ENCODE data around the gene CSNK2A3. TPM values are rescaled to one million over a fixed set of nuclear protein-coding genes. Genes with fewer than 3 reads are reported as not detected.

Gene CSNK2A3
- total and polyA plus RNA-seq, 9 of the 15 experiments (the other 6 are each of a cell fraction or from before 2014, with no cell fraction given) = 0.33 to 6.1 (median 1.8) TPM

DNA sequence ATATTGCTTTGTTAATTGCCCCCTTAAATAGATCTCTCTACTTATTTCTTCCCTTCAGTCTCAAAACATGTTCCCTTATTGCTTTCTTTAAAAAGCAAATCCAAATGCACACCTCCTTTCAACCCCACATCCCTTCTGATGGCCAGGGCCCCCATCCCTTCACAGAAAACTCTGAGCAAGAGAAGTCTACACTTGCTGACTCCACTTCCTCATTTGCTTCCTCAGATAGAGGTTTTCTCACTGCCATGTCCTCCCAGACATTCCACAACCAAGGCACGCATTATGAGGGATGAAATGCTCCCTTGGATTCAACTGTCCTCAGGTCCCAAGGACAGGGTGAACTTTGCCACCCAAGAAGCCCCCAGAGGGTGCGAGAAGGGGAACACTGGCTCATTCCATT, 43.1 kb downstream of the CSNK2A3 start:
- no peaks in the 10 kb centered on the region for H3K4me1 ChIP-seq (replicated peaks in 1 of 2; ENCODE audit: control insufficient read depth in 2 of 2, insufficient read depth in 2 of 2, low read length in 2 of 2)
- no peak overlapping the region for H3K4me3 ChIP-seq
- no peak for DNase-seq (ENCODE audit: extremely low read depth in 1 of 4, low spot score in 3 of 4)
- H2AFZ ChIP-seq (ENCODE audit: low read depth, low read length) = no peak overlapping the region
- POLR2A ChIA-PET = no interaction called here
- H3K9ac ChIP-seq (ENCODE audit: insufficient read depth in 1 of 2, low read depth in 2 of 2, low read length in 2 of 2) = no peak overlapping the region
- no peak overlapping the region for H3K4me2 ChIP-seq (ENCODE audit: insufficient read depth, low read length)
- no peaks in the 10 kb centered on the region for H3K9me3 ChIP-seq (replicated peaks; ENCODE audit: control insufficient read depth, insufficient read depth, low read depth, low read length)
- FAIRE-seq = no peak
- H3K9me1 ChIP-seq (ENCODE audit: control insufficient read depth, insufficient read depth, low read length) = no peaks in the 10 kb centered on the region
- H3K79me2 ChIP-seq (ENCODE audit: control insufficient read depth, insufficient read depth, low read length) = no peaks in the 10 kb centered on the region
- in situ Hi-C loops (cut with MboI) (no loop called here), intact Hi-C loops (cut with micrococcal nuclease) (no loop called here)
- ATAC-seq = no peak
- CTCF ChIA-PET (ENCODE audit: low intra/inter-chr PET ratio) = no interaction called here
- TF ChIP-seq RAD21 (CRISPR knock-in tag; conservative IDR thresholded peaks at IDR 0.05 in 1 of 2, IDR thresholded peaks at IDR 0.05 in 1 of 2) (no peak), SPI1 (IDR thresholded peaks at IDR 0.05; ENCODE audit: borderline replicate concordance, low read depth, low read length) (peak; percentile 80), RBM22 (IDR thresholded peaks at IDR 0.05; ENCODE audit: low read depth, low read length, poor library complexity, severe bottlenecking) (no peak)
- TF ChIP-seq, protein P1, sequence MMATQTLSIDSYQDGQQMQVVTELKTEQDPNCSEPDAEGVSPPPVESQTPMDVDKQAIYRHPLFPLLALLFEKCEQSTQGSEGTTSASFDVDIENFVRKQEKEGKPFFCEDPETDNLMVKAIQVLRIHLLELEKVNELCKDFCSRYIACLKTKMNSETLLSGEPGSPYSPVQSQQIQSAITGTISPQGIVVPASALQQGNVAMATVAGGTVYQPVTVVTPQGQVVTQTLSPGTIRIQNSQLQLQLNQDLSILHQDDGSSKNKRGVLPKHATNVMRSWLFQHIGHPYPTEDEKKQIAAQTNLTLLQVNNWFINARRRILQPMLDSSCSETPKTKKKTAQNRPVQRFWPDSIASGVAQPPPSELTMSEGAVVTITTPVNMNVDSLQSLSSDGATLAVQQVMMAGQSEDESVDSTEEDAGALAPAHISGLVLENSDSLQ (IDR thresholded peaks at IDR 0.05) = no peak
- no peak overlapping the region for H3K27ac ChIP-seq (ENCODE audit: extremely low read depth, low read depth, low read length)
- no peaks in the 10 kb centered on the region for H4K20me1 ChIP-seq (replicated peaks; ENCODE audit: control insufficient read depth, insufficient read depth, low read length)
- no peaks in the 10 kb centered on the region for H3K27me3 ChIP-seq (ENCODE audit: control insufficient read depth in 2 of 2, insufficient read depth in 2 of 2, low read length in 2 of 2)
- 0% methylated on average over 2 of the region's 2 CpGs for WGBS (ENCODE audit: insufficient coverage, low coverage, missing lambda C conversion rate)
- BruUV-seq (replicated peaks) = no TSS peak
- H3K36me3 ChIP-seq (ENCODE audit: control insufficient read depth, insufficient read depth, low read length) = no peaks in the 10 kb centered on the region

DNA sequence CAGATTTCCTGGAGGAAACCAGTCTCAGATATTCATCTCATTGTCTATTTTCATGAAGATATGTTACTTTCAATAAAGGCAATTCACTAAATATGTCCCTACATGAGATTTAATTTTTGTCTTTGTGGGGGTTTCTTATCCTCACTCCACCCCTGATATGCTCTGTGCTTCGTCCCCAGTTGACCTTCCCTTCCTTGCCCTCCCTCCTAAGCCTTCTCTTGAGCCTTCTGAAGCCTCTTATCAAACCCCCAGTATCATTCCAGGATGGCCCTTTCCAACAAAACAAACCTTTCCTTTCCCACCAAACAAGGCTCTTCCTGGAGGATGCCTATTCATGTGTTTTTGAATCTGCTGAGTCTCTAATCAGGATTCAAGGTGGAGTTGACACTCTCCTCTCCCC, 44.8 kb downstream of the CSNK2A3 start:
- intact Hi-C loops (cut with micrococcal nuclease) (no loop called here), in situ Hi-C loops (cut with MboI) (no loop called here)
- no peaks in the 10 kb centered on the region for H3K79me2 ChIP-seq (ENCODE audit: control insufficient read depth, insufficient read depth, low read length)
- ATAC-seq = no peak
- H3K4me2 ChIP-seq (ENCODE audit: insufficient read depth, low read length) = no peak overlapping the region
- no peaks in the 10 kb centered on the region for H3K4me1 ChIP-seq (replicated peaks in 1 of 2; ENCODE audit: control insufficient read depth in 2 of 2, insufficient read depth in 2 of 2, low read length in 2 of 2)
- H3K9ac ChIP-seq (ENCODE audit: insufficient read depth in 1 of 2, low read depth in 2 of 2, low read length in 2 of 2) = no peak overlapping the region
- no peaks in the 10 kb centered on the region for H3K36me3 ChIP-seq (ENCODE audit: control insufficient read depth, insufficient read depth, low read length)
- ChIA-PET CTCF (ENCODE audit: low intra/inter-chr PET ratio) (no interaction called here), POLR2A (interaction anchor here (0.5 kb wide), 1 partner anchor 373 kb away, joined by 3 read pairs; no protein-coding TSS in a partner anchor)
- H4K20me1 ChIP-seq (replicated peaks; ENCODE audit: control insufficient read depth, insufficient read depth, low read length) = no peaks in the 10 kb centered on the region
- H3K9me1 ChIP-seq (ENCODE audit: control insufficient read depth, insufficient read depth, low read length) = no peaks in the 10 kb centered on the region
- no peaks in the 10 kb centered on the region for H3K27me3 ChIP-seq (ENCODE audit: control insufficient read depth in 2 of 2, insufficient read depth in 2 of 2, low read length in 2 of 2)
- H3K27ac ChIP-seq (ENCODE audit: extremely low read depth, low read depth, low read length) = no peak overlapping the region
- 0% methylated on average over 1 of the region's 1 CpG for WGBS (ENCODE audit: insufficient coverage, low coverage, missing lambda C conversion rate)
- H3K4me3 ChIP-seq = no peak overlapping the region
- no peaks in the 10 kb centered on the region for H3K9me3 ChIP-seq (replicated peaks; ENCODE audit: control insufficient read depth, insufficient read depth, low read depth, low read length)
- FAIRE-seq = no peak
- no TSS peak for BruUV-seq (replicated peaks)
- no peak overlapping the region for H2AFZ ChIP-seq (ENCODE audit: low read depth, low read length)
- no peak for DNase-seq (ENCODE audit: extremely low read depth in 1 of 4, low spot score in 3 of 4)
- TF ChIP-seq DPF2 (IDR thresholded peaks at IDR 0.05) (no peak), ZSCAN32 (CRISPR knock-in tag; IDR thresholded peaks at IDR 0.05) (no peak), ZBED1 (IDR thresholded peaks at IDR 0.05) (no peak), MEF2D (tag; conservative IDR thresholded peaks at IDR 0.05; ENCODE audit: low read depth) (no peak), HCFC1 (IDR thresholded peaks at IDR 0.05; ENCODE audit: low read depth, low read length) (no peak)
- TF ChIP-seq, protein P2, sequence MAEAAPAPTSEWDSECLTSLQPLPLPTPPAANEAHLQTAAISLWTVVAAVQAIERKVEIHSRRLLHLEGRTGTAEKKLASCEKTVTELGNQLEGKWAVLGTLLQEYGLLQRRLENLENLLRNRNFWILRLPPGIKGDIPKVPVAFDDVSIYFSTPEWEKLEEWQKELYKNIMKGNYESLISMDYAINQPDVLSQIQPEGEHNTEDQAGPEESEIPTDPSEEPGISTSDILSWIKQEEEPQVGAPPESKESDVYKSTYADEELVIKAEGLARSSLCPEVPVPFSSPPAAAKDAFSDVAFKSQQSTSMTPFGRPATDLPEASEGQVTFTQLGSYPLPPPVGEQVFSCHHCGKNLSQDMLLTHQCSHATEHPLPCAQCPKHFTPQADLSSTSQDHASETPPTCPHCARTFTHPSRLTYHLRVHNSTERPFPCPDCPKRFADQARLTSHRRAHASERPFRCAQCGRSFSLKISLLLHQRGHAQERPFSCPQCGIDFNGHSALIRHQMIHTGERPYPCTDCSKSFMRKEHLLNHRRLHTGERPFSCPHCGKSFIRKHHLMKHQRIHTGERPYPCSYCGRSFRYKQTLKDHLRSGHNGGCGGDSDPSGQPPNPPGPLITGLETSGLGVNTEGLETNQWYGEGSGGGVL (CRISPR knock-in tag; IDR thresholded peaks at IDR 0.05) = no peak

Measured in K562 (cell line).